Lower leg skin (tissue), 3 donors: ENCODE measurements around the gene DOCK3.

ENCODE experiments used
- POLR2A ChIP-seq, 2 donors: fragments of 450-650 bp; IDR thresholded peaks; one replicate each; pipeline ENCODE4 v1.6.1; 2016 to 2017; ENCODE audit warnings: antibody characterized with exemption in 2 of 2, mild to moderate bottlenecking in 1 of 2, moderate library complexity in 1 of 2
- TF ChIP-seq, protein P1 (sequence below), 3 donors: fragments of 450-650 bp; IDR thresholded peaks; one replicate each; pipeline ENCODE4 v1.5.1; 2016; ENCODE audit warnings: antibody characterized with exemption in 3 of 3, mild to moderate bottlenecking in 3 of 3, moderate library complexity in 2 of 3

DNA sequence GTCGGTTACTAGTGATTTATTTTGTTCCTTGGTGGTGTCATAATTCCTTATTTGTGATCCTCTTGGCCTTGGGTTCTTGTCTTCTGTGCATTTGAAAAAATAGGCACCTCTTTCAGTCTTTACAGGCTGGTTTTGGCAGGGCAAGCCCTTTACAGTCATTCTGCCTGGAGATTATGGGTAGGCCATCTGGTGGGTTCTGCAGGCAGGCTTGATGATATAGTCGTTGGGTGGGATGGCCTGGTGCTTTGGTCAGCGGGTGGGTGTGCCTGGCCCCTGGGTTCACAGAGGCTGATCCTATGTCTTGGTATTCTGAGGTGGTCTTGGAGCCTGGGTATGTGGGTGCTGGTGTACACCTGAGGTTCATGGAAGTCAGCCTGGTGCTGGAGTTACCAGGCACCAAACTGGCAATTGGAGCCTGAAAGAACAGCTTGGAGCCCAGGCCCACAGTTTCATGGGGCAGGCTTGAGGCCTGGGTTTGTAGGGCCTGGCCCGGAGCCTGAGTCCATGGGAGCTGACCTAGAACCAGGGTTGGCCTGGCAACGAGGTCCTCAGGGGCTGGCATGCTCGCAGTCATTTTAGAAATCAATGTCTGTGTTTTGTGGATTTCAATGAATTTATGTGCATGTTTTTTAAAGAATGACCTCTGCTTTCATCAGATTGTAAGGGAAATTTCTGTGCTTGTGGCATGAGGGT lies 63.3 kb downstream of the DOCK3 start:
- TF ChIP-seq, protein P1, sequence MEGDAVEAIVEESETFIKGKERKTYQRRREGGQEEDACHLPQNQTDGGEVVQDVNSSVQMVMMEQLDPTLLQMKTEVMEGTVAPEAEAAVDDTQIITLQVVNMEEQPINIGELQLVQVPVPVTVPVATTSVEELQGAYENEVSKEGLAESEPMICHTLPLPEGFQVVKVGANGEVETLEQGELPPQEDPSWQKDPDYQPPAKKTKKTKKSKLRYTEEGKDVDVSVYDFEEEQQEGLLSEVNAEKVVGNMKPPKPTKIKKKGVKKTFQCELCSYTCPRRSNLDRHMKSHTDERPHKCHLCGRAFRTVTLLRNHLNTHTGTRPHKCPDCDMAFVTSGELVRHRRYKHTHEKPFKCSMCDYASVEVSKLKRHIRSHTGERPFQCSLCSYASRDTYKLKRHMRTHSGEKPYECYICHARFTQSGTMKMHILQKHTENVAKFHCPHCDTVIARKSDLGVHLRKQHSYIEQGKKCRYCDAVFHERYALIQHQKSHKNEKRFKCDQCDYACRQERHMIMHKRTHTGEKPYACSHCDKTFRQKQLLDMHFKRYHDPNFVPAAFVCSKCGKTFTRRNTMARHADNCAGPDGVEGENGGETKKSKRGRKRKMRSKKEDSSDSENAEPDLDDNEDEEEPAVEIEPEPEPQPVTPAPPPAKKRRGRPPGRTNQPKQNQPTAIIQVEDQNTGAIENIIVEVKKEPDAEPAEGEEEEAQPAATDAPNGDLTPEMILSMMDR (IDR thresholded peaks at IDR 0.05) = no peak
- no peak for TF ChIP-seq POLR2A (IDR thresholded peaks at IDR 0.05)
